ENCODE data around the gene MEGF11. TPM values are rescaled to one million over a fixed set of nuclear protein-coding genes. Genes with fewer than 3 reads are reported as not detected.

Gene MEGF11
- total RNA-seq, 1 donor from 2014 or later, result 6.8 TPM

GRCh38 chr15:66109826-66110225 is 143.7 kb downstream of the MEGF11 start:
- intact Hi-C loops (cut with DNase I), result no loop called here
- ATAC-seq (no peak), DNase-seq (ENCODE audit: low spot score) (no peak)

DNA sequence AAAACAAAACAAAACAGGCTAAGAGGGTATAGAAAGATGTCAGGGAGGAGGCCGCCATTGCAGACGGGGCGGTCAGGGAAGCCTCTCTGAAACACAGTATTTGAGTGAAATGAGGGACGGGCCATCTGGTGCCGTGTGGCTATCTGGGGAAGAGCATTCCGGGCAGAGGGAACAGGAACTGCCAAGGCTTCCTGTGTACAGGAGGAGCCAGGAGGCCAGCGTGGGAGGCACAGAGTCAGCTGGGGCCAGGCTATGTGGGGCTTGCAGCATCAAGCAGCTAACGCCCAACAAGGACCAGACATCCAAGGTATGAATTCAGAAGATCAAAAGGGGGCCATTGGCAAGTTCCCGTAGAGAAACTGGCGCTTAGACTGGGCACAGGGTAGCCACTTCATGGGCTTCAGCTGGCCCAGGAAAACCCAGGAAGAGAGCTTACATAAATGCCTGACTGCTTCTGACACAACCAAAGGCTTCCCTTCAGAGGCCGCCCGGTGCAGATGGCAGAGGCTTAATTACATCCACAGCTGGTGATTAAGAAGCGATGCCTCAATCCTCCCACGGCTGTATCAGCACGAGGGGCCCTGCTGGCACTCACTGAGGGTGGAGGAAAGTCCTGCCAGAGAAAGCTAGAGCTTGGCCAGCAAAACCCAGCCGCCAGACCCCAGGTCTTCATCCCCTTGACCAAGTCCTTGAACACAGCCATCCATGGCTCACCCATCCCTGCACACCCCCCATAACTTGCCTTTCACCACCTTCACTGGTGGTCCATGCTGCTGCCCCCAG is 144.9 kb downstream of the MEGF11 start:
- DNase-seq (ENCODE audit: low spot score) (peak; percentile 41), ATAC-seq (no peak)
- intact Hi-C loops (cut with DNase I), result no loop called here

- no peak for ATAC-seq
- peak; percentile 28 for DNase-seq (ENCODE audit: low spot score)
Observed at GRCh38 chr15:66107070-66107469, 146.5 kb downstream of the MEGF11 start.

GRCh38 chr15:66105286-66106265 is 148.0 kb downstream of the MEGF11 start:
- ATAC-seq, result no peak
- peak; percentile 28 for DNase-seq (ENCODE audit: low spot score)
- intact Hi-C loops (cut with DNase I), result no loop called here

More at GRCh38 chr15:66107070-66107469, 146.5 kb downstream of the MEGF11 start:
- intact Hi-C loops (cut with DNase I), result no loop called here

DNA sequence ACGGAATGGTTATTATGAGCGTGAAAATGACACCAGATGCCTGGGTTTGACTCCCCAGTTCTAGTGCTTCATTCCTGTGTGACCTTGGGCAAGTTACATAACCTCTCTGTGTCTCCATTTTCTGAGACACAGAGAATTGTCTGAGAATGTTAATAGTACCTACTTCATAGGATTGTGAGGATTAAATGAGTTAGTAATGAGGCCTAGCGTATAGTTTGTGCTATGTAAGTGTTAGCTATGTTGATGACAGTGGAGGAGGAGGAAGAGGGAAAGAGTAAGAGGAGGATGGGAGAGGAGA is 150.3 kb downstream of the MEGF11 start:
- intact Hi-C loops (cut with DNase I), result no loop called here
- ATAC-seq (no peak), DNase-seq (ENCODE audit: low spot score) (no peak)

DNA sequence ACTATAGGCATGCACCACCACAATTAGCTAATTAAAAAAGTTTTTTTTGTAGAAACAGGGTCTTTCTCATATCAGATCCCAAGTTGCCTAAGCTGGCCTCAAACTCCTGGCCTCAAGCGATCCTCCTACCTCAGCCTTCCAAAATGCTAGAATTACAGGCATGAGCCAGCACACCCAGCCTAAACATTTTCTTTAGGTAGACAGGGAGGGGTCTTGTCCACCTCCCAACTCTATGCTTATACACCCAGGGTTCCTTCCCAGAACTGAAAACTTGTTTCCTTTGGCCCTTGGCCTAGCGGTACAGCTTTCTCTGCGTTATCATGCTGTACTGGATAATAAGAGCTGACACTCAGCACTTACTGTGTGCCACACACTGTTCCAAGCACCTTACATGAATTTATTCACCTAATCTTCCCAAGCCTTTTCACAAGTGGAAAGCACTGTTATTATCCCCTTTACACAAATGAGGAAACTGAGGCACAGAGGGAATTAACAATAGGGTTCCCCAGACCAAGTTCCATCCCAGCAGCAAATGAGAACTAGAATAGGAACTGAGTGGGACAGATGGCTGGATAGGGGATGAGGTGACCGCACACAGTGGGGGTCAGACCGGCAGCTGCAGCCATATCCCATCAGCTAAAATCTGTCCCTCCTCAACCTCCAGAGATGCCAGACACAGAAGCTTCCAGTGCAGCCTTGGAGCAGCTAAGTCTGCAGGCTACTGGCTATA is 150.8 kb downstream of the MEGF11 start:
- no peak for ATAC-seq
- no peak for DNase-seq (ENCODE audit: low spot score)
- intact Hi-C loops (cut with DNase I), result no loop called here

GRCh38 chr15:66101715-66102395 is 151.7 kb downstream of the MEGF11 start:
- intact Hi-C loops (cut with DNase I), result no loop called here
- ATAC-seq, result no peak
- no peak for DNase-seq (ENCODE audit: low spot score)

DNA sequence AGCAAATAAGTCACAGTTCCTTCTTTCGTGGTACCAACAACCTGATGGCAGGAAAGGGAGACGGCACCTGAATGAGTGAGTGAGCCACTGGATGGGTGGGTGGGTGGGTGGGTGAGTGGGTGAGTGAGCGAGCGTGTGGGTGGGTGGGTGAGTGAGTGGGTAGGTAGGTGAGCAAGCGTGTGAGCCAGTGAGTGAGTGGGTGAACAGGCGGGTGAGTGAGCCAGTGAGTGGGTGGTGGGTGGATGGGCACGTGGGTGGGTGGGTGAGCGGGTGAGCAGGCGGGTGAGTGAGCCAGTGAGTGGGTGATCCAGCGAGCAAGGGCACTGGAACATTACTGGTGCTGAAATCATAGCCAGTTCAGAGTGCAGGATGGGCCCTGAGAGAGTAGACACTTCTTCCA is 152.8 kb downstream of the MEGF11 start:
- ATAC-seq (no peak), DNase-seq (ENCODE audit: low spot score) (peak; percentile 17)
- intact Hi-C loops (cut with DNase I), result no loop called here

DNA sequence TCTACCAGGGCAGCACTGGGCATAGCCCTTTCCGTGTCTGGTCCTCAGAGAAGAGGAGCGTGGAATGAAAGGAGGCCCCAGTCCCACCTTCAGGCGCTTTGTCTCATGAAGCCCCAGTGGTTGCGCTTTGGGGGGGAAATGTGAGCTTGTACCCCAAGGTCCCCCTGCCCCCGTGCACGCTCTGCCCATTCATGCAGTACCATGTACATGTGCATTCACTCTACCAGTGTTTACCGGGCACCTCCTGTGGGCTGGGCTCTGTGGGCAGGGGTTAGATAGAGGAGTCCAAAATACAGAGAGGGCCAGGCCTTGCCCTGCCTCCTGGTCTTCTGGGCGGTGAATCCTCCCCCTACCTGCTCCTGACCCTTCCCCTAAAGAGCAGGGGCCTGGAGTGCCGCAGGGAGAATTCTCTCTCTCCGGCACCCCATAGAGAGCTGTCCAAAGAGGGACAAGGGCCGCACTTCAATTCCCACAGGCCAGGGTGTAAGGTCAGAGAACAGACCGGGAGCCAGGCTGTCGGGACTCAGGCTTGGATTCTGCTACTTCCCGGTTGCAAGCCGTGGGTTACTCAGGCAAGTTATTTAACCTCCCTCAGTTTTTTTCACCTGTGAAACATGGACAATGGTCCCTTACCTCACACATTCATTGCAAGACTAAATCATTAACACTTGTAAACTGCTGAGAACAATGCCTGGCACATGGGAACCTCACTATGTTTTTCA is 153.4 kb downstream of the MEGF11 start:
- ATAC-seq (no peak), DNase-seq (ENCODE audit: low spot score) (peak; percentile 43)
- intact Hi-C loops (cut with DNase I), result no loop called here

DNA sequence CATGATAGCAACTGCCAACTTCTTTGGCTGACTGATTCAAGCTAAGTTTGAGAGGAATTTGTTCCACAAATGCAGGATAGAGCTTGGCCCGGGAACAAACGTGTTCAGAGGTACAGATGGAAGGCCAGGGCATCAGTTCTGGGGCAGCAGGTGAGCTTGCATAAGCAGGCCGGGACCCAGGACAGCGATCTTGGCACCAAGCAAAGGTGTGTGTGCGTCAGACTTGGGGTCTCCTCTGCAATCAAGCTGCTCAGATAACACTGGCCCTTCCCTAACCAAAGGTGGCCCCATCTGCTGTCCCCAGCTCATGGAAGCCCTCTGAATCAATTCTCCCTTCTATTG is 155.6 kb downstream of the MEGF11 start:
- no peak for ATAC-seq
- intact Hi-C loops (cut with DNase I), result no loop called here
- DNase-seq (ENCODE audit: low spot score), result peak; percentile 18

- DNase-seq (ENCODE audit: low spot score), result peak; percentile 50
- no peak for ATAC-seq
- intact Hi-C loops (cut with DNase I), result no loop called here
Observed at GRCh38 chr15:66097151-66098021, 156.2 kb downstream of the MEGF11 start.

DNA sequence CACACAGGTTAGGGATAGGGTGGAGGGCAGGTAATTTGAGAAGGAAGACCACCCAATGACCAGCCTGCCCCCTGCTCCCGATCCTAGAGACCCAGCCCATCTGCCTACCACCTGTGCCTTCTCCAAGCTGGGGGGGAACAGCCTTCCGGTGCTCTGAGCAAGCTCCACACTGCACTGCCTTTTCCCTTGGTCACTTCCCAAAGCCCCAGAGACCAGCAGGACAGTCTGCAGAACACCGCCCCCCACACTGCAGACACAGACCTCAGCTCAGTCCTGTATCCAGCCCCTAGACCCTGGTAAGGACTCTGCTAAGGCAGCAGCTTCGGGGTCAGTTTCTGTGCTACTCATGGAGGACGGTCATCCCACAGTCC is 156.9 kb downstream of the MEGF11 start:
- ATAC-seq, result no peak
- DNase-seq (ENCODE audit: low spot score), result peak; percentile 9

DNA sequence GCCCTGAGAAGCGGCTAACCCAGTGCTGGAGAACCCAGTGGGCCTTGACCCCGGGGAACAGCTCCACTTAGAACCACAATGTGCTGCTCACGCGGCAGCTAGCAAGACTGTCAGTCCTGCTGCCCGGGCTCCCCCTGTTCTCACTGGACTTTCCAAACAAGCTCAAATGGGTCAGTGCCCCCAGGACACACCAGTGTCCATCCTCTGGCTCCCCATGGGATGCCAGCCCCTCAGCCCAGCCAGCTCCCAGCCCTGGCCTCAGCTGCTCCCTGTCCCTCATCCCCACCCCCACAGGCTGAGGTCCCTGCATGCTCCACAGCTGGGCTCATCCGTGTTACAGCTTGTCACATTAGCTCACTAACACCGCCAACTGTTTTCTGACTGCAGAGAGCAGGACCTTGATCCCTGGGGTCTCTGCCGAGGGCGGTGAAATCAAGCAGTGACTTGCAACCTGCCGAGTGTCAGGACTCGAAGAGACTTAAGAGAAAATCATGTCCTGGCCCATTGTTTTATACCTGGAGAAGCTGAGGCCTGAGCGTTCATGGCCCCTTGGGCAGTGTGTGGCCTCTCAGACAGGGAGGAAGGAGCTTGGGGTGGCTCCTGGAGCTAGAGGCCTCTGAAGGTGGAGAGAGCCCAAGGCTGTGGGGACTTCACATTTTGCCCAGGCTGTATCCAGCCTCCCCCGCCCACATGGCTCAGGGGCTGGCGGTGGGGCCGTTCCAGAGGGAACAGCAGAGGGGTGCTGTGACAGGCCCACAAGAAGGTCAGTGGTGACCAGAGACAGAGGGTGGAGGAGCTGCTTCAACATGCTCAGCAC is 157.5 kb downstream of the MEGF11 start:
- ATAC-seq, result no peak
- intact Hi-C loops (cut with DNase I), result no loop called here

More for the DNA sequence above, 156.9 kb downstream of the MEGF11 start:
- intact Hi-C loops (cut with DNase I), result no loop called here

DNA sequence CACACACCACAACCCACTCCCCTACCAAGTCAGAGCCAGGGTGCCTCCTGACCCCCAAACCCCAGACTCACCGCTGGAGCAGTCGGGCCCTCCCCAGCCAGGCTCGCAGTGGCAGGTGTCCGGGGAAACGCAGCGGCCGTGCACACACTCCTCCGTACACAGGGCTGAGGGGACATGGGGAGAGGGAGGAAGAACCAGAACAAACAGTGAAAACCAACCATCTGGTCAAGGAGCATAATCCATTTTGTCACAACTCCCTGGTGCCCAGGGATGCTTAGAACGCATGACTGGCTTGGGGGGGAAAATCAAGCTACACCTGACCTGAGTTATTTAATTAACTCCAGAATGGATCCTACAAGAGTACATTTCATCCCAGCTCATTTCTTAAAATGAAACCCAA is 159.2 kb downstream of the MEGF11 start:
- intact Hi-C loops (cut with DNase I), result no loop called here
- ATAC-seq (no peak), DNase-seq (ENCODE audit: low spot score) (peak; percentile 38)

More for the DNA sequence above, 157.5 kb downstream of the MEGF11 start:
- peak; percentile 18 for DNase-seq (ENCODE audit: low spot score)

DNA sequence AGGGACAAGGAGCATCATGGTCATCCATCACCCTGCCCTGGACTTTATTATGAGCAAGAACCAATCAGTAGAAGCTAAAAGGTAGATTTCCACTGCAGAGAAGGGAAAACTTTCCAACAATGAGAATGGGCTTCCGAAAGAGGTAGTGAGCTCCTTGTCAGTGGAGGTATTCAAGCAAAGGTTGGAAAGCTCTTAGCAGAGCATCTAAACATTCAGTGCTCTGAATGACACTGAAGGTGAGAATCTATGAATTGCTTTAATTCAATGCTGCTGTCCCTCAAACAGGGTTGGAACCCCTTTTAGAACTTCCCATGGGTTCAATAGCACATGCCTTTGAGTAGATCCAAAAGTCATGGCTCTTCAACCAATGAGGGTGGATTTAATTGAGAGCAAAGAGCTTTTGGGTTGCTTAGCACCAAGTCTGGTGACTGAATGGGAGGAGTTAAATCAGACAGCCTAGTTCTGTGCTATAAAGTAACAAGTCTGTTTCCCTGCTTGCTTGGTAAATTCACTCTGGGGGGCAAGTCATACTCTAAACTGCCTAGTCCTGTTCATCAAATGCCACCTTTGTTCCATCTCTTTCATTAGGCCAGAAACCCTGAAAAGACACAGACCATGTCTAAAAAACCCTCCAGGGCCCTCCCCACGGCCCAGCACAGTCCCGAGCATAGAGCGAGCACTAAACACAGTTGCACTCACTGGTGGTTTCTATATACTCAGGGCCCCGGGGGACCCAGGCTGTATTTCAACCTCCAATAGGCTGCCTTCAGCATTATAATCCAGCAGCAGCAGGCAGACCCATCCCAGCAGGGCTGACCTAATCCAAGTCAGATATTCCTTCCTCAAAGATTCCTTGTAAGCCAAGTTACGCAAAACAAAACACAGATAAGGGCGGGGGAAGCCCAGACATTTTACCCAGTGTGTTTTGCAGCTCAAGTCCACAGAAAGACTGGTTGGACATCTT is 161.2 kb downstream of the MEGF11 start:
- peak; percentile 31 for DNase-seq (ENCODE audit: low spot score)
- intact Hi-C loops (cut with DNase I), result no loop called here
- ATAC-seq, result no peak

- ATAC-seq, result no peak
Observed at GRCh38 chr15:66089509-66089908, 164.0 kb downstream of the MEGF11 start.

More at GRCh38 chr15:66089509-66089908, 164.0 kb downstream of the MEGF11 start:
- no peak for DNase-seq (ENCODE audit: low spot score)
- intact Hi-C loops (cut with DNase I), result no loop called here

Measured in sciatic nerve (tissue), 2 donors.